OCI-LY7 (cell line): ENCODE results near the gene FOXJ3.

Experiments
- CTCF ChIP-seq: fragments of 200-600 bp; sonication (generic); conservative IDR thresholded peaks from 2 replicates; pipeline ENCODE4 v1.5.1; 2014; ENCODE audit warnings: mild to moderate bottlenecking, antibody characterized with exemption, low read length, moderate library complexity, mixed read lengths
- EZH2phosphoT487 ChIP-seq: fragments of 200-600 bp; sonication (generic); IDR thresholded peaks from 2 replicates; pipeline ENCODE4 v1.6.1; 2018; ENCODE audit warnings: low read depth, borderline replicate concordance, mild to moderate bottlenecking, mixed run types, antibody characterized with exemption, low read length, moderate library complexity, mixed read lengths

GRCh38 chr1:42364542-42364941 is 29.5 kb upstream of the FOXJ3 start:
- TF ChIP-seq CTCF: no peak
- no peak for TF ChIP-seq EZH2phosphoT487
